Putamen (tissue), 1 donor: ENCODE measurements around the gene GSTA2.
A peak's percentile ranks its signal among the peaks of the same experiment; 100 is the strongest.
"Not testable (repeated sequence)": the region's sequence is repeated elsewhere in the genome, so short reads cannot be mapped to it uniquely, and the experiment has no call there.

Experiments
- DNase-seq: peaks from one replicate; pipeline ENCODE4 v3.0.0-alpha.2; 2016; ENCODE audit warnings: low spot score

GSTA2 gene

DNA sequence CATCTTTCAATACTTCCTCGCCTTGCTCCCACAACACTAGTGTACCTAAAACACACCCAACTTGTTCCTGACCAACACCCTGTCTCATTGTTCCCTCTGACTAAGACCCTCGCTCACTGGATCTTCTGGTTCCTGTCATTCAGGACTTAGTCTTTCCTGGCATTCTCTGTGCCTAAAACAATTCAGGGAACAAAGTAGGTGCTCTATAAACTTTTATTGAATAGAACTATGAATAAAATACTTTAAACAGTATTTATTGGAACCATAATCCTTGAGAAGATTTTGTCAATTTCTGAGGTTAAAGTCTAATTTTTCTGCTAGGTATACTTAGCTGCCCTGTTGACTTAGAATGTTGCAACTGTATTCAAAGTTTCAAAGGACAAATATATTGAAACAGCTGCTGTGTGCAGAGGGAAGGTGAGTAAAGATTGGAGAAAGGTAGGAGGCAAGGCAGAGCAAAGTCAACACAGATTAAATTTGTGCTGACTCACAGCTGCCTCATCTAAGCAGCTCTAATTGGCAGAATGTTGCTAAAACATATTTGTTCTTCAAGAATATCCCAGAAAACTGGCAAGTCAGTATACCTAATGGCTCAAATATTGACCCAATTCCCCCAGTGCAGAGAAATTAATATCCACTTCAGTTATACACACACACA is 37.6 kb downstream of the GSTA2 start:
- no peak for DNase-seq

DNA sequence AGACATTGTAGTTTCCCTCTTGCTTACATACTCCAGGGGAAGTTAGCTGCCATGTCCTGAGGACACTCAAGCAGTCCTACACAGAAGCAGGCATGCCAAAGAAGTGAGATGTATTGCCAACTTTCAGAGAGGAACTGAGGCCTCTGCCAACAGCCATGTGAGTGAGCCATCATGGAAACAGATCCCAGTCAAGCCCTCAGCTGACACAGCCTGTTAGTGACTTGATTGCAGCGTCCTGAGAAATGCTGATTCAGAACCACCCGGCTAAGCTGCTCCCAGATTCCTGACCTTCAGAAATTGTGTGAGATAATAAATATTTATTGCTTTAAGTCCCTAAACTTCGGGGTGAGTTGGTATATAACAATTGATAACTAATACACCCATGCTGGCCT is 38.1 kb downstream of the GSTA2 start:
- DNase-seq, result no peak

DNA sequence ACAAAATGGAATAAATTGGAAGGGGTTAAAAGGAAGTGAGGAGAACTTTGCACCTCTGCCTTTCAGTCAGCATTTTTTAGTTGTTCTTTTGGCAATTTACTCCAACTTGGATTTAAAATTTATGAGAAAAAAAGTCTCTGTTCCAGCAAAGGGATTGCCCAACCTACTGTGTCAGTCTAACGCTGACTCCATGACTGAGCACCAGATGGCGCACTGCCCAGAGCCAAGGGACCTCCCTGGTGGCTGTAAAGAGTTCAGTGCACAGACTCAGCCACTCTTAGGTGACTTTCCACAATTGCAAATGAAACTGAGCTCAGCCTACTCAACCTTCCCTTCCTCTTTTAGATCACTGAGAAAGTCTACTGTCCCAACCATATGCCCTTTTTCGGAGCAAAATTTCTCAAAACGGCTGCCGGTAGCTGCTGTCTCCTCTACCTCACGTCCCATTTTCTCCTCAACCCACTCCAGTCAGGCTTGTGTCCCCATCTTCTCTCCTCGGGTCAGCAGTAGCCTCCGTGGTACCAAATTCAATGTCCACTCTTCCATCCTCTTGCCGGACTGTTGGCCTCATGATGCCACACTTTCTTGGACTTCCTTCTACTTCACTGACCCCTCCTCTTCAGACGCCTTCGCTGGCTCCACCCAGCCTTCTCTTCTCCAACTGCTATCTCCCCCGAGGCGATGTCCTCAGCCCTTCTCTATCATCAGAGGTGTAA is 38.7 kb downstream of the GSTA2 start:
- peak; percentile 3 for DNase-seq

DNA sequence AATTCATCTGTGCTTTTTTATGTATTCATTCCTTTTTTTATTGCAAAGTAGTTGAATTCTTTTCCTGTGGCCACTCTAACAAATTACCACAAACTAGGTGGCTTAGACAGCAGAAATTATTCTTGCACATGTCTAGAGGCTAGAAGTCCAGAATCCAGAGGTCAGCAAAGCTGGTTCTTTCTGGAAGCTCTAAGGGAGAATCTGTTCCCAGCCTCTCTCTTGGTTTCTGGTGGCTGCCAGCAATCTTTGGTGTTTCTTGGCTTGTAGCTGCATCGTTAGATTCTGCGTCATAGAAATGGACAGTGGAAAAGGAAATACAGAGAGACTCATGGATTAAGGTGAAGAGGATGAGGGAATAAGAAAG is 39.3 kb downstream of the GSTA2 start:
- DNase-seq, result no peak

DNA sequence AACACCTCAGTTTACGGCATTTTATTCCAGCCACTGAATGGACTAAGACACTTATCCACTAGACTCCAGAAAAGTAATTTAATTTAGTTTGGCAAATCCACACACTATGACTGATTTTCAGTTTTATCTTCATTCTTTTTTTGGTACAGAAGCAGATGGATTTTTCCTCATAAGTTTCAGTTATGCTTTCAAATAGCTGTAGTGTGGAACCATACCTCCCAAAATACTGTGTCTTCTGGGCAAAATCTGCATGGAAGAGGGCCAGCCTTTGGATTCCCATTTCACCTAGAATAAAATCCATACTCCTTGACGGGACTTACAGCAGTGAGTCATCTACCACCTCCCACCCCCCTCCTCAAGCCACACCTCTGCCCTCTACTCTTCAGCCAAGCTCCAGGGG is 43.0 kb downstream of the GSTA2 start:
- DNase-seq, result no peak

DNA sequence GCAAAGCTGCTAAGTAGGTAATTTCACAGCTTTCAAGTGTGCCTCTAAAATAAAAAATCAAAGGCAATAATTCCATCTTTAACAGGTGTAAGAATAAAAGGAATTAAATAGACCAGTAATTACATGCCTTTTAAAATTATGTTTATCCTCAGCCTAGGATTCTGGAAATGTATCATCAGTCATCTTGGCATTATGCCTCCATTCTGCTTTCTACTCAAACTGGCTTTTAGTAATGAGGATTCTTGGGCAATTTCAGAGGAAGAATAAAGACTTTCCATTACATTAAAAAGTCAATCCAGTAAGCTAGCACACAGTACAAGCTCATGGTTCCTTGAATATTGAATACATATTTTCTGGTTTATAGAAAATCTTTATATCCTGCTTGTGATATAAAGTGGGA is 44.7 kb downstream of the GSTA2 start:
- no peak for DNase-seq

DNA sequence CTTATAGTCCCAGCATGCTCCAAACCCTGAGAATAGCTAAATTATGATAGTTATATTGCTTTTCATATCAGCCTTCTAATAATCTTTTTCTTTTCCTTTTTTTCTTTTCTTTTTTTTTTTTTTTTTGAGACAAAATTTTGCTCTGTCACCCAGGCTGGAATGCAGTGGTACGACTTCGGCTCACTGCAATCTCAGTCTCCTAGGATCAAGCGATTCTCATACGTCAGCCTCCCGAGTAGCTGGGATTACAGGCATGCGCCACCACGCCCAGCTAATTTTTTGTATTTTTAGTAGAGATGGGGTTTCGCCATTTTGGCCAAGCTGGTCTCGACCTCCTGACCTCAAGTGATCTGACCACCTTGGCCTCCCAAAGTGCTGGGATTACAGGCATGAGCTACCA is 48.5 kb downstream of the GSTA2 start:
- not testable (repeated sequence) for DNase-seq

DNA sequence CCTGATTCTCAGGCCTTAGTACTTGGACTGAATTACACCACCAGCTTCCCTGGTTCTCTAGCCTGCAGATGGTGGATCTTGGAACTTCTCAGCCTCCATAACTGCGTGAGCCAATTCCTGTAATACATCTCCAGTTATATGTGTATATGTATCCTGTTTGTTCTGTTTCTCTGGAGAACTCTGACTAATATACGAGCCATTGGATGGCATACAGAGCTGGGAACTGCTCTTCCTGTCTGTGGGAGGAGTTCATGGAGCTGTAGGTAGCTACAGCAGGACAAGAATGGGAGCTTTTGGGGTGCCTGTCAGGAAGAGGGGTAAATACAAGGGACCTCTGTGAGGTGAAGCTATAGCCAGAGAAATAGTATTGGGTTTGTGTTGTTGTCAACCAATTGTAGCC is 51.1 kb downstream of the GSTA2 start:
- DNase-seq, result no peak

DNA sequence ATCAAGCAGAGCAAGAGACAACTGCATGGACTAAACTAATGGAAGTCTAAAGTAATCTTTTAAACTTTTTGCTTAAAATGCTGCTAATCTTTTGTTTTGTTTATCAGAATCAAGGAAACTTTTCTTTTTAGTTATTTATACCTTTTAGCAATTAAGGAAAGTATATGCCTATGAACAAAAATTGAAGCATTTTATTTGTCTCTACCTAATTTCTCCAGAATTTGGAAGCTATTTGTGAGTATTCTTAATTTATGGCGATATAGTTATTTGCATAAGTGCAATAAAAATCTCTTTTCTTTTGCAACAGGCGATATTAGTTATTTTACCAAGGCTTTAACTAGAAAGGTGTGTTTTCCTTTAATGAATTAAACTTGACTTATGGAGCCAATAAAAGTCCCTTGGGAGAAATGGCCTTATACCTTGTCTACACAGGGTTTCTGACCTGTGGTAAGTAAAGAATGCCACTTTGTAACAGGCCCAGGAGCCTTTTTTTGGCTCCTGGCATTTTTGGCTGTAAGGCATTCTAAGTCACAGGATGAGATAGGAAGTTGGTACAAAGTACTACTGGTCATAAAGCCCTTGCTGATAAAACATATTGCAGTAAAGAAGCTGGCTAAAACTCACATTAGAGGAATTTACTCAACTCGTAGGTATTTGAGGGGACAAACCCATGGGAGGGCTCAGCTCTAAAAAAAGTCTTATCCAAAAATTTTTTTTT is 55.2 kb downstream of the GSTA2 start:
- no peak for DNase-seq

DNA sequence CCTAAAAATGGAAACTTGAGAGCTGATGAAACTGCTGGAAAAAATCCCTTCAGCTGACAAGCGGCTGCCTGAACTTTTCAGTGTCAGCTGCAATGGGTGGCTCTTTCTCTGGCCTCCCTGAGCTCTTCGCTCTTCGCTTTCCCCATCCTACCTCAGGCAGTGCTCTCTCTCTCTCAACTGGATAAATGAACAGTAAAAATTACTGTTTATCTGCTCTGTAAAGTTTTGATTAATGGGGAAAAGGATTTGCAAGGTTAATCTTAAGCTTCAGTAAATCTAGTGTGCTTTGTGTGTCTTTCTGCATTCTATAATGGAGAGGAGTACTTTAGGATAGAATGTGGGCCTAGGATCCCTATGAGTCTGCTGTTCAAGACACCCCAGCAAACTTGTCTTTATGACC is 57.3 kb downstream of the GSTA2 start:
- DNase-seq, result no peak

DNA sequence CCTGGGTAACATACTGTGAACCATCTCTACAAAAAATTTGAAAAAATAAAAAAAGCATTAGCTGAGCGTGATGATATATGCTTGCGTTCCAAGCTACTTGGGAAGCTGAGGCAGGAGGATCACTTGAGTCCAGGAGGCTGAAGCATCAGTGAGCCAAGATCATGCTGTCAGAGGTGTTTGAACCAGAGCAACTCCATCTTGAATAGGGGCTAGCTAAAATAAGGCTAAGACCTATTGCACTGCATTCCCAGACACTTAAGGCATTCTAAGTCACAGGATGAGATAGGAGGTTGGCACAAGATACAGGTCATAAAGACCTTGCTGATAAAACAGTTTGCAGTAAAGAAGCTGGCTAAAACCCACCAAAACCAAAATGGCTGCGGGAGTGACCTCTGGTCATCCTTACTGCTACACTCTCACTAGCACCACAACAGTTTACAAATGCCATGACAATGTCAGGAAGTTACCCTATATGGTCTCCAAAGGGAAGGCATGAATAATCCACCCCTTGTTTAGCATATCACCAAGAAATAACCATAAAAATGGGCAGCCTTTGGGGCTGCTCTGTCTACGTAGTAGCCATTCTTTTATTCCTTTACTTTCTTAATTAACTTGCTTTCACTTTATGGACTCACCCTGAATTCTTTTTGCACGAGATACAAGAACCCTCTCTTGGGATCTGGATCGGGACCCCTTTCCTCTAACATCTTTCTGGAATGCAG is 58.3 kb downstream of the GSTA2 start:
- DNase-seq, result not testable (repeated sequence)

DNA sequence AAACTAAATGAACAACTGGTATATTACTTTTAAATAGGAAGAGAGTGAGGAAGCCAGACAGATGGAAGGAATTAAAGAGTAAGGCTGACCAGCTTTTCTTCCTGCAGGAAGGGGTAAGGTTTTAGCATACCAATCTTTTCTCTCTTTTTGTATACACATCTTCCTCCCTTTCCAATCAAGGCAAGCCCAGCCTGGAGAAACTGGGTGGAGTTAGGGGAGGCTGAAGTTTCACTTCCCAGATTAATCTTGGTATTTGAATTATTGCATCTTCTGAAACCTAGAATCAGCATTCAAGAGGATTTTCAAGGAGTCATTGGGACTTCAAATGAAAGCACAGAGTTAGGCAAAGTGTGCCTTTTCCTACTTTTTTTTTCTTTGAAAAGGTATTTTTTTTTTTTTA is 59.2 kb downstream of the GSTA2 start:
- no peak for DNase-seq
